Measurements from ENCODE around the gene NPAS2.

NPAS2 gene

DNA sequence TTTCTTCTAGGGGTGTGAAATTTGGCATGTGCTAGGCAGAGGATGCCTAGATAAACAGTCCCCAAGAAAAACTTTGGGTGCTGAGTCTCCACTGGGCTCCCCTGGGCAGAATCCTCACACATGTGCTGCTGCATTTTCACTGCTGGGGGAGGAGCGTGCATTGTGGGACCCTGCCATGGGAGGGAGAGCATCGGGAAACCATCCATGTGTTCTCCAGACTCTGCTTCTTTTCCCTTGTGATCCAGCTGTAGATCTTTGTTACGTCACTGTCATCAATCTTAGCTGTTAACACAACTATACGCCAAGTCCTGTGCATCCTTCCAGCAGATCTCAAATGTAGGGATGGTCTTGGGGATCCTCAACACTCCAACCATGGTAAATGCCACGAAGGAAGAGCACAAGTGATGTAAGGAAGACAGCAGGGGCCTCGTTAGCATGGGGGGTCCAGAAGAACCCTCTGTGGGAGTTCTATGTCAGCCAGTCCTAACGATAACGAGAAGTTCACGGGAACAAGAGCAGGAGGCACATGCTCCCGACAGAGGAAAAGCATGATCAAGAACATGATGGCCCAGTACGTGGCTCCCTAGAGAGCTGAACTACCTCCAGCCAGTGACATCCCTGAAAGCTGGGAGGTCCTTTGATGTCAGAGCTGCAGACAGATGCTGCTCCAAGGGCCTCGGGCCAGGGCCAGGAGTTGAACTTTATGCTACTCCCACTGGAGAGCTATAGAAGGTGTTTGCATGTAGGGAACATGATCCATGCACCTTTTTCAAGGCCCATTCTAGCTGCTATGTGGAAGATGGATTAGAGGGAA is 41.1 kb upstream of the NPAS2 start:
- no peak overlapping the region for H3K4me3 ChIP-seq (ENCODE audit: low read length)
- H4K20me1 ChIP-seq (ENCODE audit: insufficient read depth, low read length) = no peaks in the 10 kb centered on the region
- H2AFZ ChIP-seq (ENCODE audit: low read depth, low read length) = no peak overlapping the region
- TF ChIP-seq EZH2phosphoT487 (IDR thresholded peaks at IDR 0.05; ENCODE audit: low read depth) = no peak
- TF ChIP-seq, protein P1, sequence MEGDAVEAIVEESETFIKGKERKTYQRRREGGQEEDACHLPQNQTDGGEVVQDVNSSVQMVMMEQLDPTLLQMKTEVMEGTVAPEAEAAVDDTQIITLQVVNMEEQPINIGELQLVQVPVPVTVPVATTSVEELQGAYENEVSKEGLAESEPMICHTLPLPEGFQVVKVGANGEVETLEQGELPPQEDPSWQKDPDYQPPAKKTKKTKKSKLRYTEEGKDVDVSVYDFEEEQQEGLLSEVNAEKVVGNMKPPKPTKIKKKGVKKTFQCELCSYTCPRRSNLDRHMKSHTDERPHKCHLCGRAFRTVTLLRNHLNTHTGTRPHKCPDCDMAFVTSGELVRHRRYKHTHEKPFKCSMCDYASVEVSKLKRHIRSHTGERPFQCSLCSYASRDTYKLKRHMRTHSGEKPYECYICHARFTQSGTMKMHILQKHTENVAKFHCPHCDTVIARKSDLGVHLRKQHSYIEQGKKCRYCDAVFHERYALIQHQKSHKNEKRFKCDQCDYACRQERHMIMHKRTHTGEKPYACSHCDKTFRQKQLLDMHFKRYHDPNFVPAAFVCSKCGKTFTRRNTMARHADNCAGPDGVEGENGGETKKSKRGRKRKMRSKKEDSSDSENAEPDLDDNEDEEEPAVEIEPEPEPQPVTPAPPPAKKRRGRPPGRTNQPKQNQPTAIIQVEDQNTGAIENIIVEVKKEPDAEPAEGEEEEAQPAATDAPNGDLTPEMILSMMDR (IDR thresholded peaks at IDR 0.05; ENCODE audit: low read depth, low read length) = no peak
- no peaks in the 10 kb centered on the region for H3K4me1 ChIP-seq (ENCODE audit: low read length)
- H3K4me2 ChIP-seq (ENCODE audit: low read length) = no peak overlapping the region
- H3K27me3 ChIP-seq (ENCODE audit: low read depth, low read length) = peaks cover 11% of the 10 kb centered on the region; the same call in 1 of the 2 replicates
- H3K9me3 ChIP-seq (ENCODE audit: insufficient read depth, low read length) = no peaks in the 10 kb centered on the region
- H3K79me2 ChIP-seq (ENCODE audit: low read length) = no peaks in the 10 kb centered on the region
- no peak overlapping the region for H3K27ac ChIP-seq (ENCODE audit: low read length)
- H3K9ac ChIP-seq (ENCODE audit: low read length) = no peak overlapping the region
- no peaks in the 10 kb centered on the region for H3K36me3 ChIP-seq (replicated peaks; ENCODE audit: low read depth, low read length)

DNA sequence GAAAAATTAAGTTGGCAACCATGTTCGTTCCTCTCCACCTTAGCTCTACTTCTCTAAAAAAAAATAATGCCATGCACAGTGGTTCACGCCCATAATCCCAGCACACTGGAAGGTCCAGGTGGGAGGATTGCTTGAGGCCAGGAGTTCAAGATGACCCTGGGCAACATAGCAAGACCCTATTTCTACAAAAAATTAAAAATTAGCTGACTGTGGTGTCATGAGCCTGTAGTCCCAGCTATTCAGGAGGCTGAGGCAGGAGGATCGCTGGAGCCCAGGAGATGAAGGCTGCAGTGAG is 40.1 kb upstream of the NPAS2 start:
- Histone ChIP-seq H3K36me3 (replicated peaks; ENCODE audit: low read depth, low read length) (no peaks in the 10 kb centered on the region), H3K79me2 (ENCODE audit: low read length) (no peaks in the 10 kb centered on the region), H3K27ac (ENCODE audit: low read length) (no peak overlapping the region), H2AFZ (ENCODE audit: low read depth, low read length) (no peak overlapping the region), H3K4me3 (ENCODE audit: low read length) (no peak overlapping the region), H3K27me3 (ENCODE audit: low read depth, low read length) (0 out of 2 replicates have a peak, but pooled peaks cover 1% of the 10 kb centered on the region), H3K4me2 (ENCODE audit: low read length) (no peak overlapping the region), H3K9ac (ENCODE audit: low read length) (no peak overlapping the region), H3K4me1 (ENCODE audit: low read length) (no peaks in the 10 kb centered on the region), H3K9me3 (ENCODE audit: insufficient read depth, low read length) (no peaks in the 10 kb centered on the region), H4K20me1 (ENCODE audit: insufficient read depth, low read length) (no peaks in the 10 kb centered on the region)
- TF ChIP-seq EZH2phosphoT487 (IDR thresholded peaks at IDR 0.05; ENCODE audit: low read depth) = no peak
- TF ChIP-seq, protein P1 (IDR thresholded peaks at IDR 0.05; ENCODE audit: low read depth, low read length) = no peak

DNA sequence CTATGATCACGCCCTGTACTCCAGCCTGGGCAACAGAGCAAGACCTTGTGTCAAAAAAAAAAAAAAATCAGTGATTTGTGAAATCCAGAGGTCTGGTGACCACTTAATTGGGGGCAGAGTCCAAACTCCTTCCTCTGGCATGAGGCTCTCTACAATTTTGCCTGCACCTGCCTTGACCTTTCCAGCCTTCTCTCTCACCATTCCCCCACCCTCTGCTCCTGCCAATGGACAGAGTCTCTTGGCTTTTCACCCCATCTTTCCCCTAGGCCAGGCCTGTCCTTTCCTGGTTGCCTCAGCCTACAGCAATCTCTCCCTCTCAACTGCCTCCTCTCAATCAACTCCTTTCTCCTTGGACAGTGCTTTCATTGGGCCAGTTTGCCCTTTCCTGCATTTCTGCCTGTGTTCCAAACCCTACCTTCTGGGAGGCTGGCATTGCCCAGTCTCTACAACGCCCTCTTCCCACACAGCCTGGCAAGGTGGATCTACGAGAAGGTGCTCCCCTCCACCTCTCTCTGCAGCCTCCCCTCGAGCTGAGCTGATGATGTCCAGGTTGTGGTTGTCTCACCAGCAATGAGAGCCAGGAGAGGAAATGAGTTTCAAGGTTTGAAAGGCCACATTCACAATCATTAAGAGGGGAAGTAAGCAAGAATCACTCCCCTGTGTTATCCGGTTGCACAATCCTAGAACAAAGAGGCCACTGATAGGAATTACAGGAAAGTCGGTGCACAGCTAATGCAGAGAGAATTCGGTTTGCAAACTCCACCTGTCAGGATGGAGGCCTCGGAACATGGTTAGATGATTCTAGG is 39.5 kb upstream of the NPAS2 start:
- Histone ChIP-seq H3K4me3 (ENCODE audit: low read length) (no peak overlapping the region), H4K20me1 (ENCODE audit: insufficient read depth, low read length) (no peaks in the 10 kb centered on the region), H2AFZ (ENCODE audit: low read depth, low read length) (no peak overlapping the region), H3K9ac (ENCODE audit: low read length) (no peak overlapping the region), H3K9me3 (ENCODE audit: insufficient read depth, low read length) (no peaks in the 10 kb centered on the region), H3K27ac (ENCODE audit: low read length) (no peak overlapping the region), H3K4me1 (ENCODE audit: low read length) (no peaks in the 10 kb centered on the region), H3K36me3 (replicated peaks; ENCODE audit: low read depth, low read length) (no peaks in the 10 kb centered on the region), H3K4me2 (ENCODE audit: low read length) (no peak overlapping the region), H3K27me3 (ENCODE audit: low read depth, low read length) (no peaks in the 10 kb centered on the region), H3K79me2 (ENCODE audit: low read length) (no peaks in the 10 kb centered on the region)
- TF ChIP-seq EZH2phosphoT487 (IDR thresholded peaks at IDR 0.05; ENCODE audit: low read depth) = no peak
- TF ChIP-seq, protein P1 (IDR thresholded peaks at IDR 0.05; ENCODE audit: low read depth, low read length) = no peak

DNA sequence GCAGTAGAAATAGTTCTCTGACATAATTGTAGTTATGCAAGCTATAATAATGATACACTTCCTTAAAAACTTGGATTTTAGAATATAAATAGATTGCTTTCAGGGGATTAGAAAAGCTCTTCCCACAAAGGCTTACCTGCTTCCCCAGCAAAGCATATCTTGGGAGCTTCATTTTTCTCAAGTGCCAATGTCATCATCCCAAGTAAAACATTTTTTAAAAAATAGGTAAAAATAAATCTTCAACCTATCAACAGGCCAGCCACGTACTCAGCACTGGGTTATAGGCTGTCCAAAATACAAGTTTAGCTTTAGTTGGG is 39.0 kb upstream of the NPAS2 start:
- H2AFZ ChIP-seq (ENCODE audit: low read depth, low read length) = no peak overlapping the region
- H3K4me3 ChIP-seq (ENCODE audit: low read length) = no peak overlapping the region
- H3K36me3 ChIP-seq (replicated peaks; ENCODE audit: low read depth, low read length) = no peaks in the 10 kb centered on the region
- no peaks in the 10 kb centered on the region for H3K79me2 ChIP-seq (ENCODE audit: low read length)
- no peaks in the 10 kb centered on the region for H4K20me1 ChIP-seq (ENCODE audit: insufficient read depth, low read length)
- no peak overlapping the region for H3K27ac ChIP-seq (ENCODE audit: low read length)
- H3K4me2 ChIP-seq (ENCODE audit: low read length) = no peak overlapping the region
- no peak overlapping the region for H3K9ac ChIP-seq (ENCODE audit: low read length)
- no peaks in the 10 kb centered on the region for H3K27me3 ChIP-seq (ENCODE audit: low read depth, low read length)
- no peaks in the 10 kb centered on the region for H3K4me1 ChIP-seq (ENCODE audit: low read length)
- no peak for TF ChIP-seq EZH2phosphoT487 (IDR thresholded peaks at IDR 0.05; ENCODE audit: low read depth)
- H3K9me3 ChIP-seq (ENCODE audit: insufficient read depth, low read length) = no peaks in the 10 kb centered on the region
